OCI-LY3 (cell line): ENCODE measurements around the gene WNT6.

Experiments
- H2AFZ ChIP-seq: fragments of 200-600, 300-600 bp; shearing (Covaris generic); 2 replicates; pipeline ENCODE4 v1.6.0; 2014; ENCODE audit warnings: antibody characterized with exemption, low read depth, low read length
- H3K27ac ChIP-seq: fragments of 200-600, 300-600 bp; sonication (generic); 2 replicates; pipeline ENCODE4 v1.5.1; 2014; ENCODE audit warnings: mild to moderate bottlenecking, low read length, moderate library complexity, mixed read lengths
- H3K27me3 ChIP-seq: fragments of 200-600, 300-600 bp; sonication (generic); 2 replicates; pipeline ENCODE4 v1.6.1; 2014; ENCODE audit warnings: low read depth, low read length, mixed read lengths
- H3K36me3 ChIP-seq: fragments of 200-600, 300-600 bp; sonication (generic); replicated peaks from 2 replicates; pipeline ENCODE3; 2014; ENCODE audit warnings: low read depth, low read length, mixed read lengths
- H3K4me1 ChIP-seq: fragments of 300-600, 200-600 bp; sonication (generic); 2 replicates; pipeline ENCODE4 v1.6.1; 2014; ENCODE audit warnings: low read length, mixed read lengths
- H3K4me2 ChIP-seq: fragments of 200-600, 300-600 bp; sonication (generic); 2 replicates; pipeline ENCODE4 v1.6.1; 2014; ENCODE audit warnings: low read length, mixed read lengths
- H3K4me3 ChIP-seq: fragments of 300-600, 200-600 bp; sonication (generic); 2 replicates; pipeline ENCODE4 v1.5.1; 2014; ENCODE audit warnings: antibody characterized with exemption, mild to moderate bottlenecking, low read length, moderate library complexity
- H3K79me2 ChIP-seq: fragments of 300-600, 200-600 bp; shearing (Covaris generic); 2 replicates; pipeline ENCODE4 v1.6.1; 2014; ENCODE audit warnings: mild to moderate bottlenecking, low read length, mixed read lengths
- H3K9ac ChIP-seq: fragments of 300-600, 200-600 bp; shearing (Covaris generic); 2 replicates; pipeline ENCODE4 v1.6.0; 2014; ENCODE audit warnings: mild to moderate bottlenecking, low read length, moderate library complexity
- H3K9me3 ChIP-seq: fragments of 200-600, 300-600 bp; shearing (Covaris generic); 2 replicates; pipeline ENCODE4 v1.6.1; 2014; ENCODE audit warnings: low read length, mixed read lengths; ENCODE audit not compliant: insufficient read depth
- H4K20me1 ChIP-seq: fragments of 200-600, 300-600 bp; sonication (generic); 2 replicates; pipeline ENCODE4 v1.6.1; 2016; ENCODE audit warnings: low read length, mixed read lengths; ENCODE audit not compliant: insufficient read depth
- CTCF ChIP-seq: fragments of 200-600, 300-600 bp; sonication (generic); IDR thresholded peaks from 2 replicates; pipeline ENCODE4 v1.5.1; 2014; ENCODE audit warnings: antibody characterized with exemption, low read length, low read depth
- EZH2phosphoT487 ChIP-seq: fragments of 200-600 bp; shearing (Covaris generic); IDR thresholded peaks from 2 replicates; pipeline ENCODE4 v1.6.1; 2018; ENCODE audit warnings: antibody characterized with exemption, mixed run types, low read depth

Gene WNT6

GRCh38 chr2:218872645-218873358 is 13.2 kb downstream of the WNT6 start:
- no peak for TF ChIP-seq EZH2phosphoT487
- Histone ChIP-seq H3K27ac (no peak overlapping the region), H3K4me3 (peak overlapping the region; percentile 93), H4K20me1 (no peaks in the 10 kb centered on the region), H3K36me3 (peaks cover 4% of the 10 kb centered on the region), H3K27me3 (no peaks in the 10 kb centered on the region), H3K4me2 (peak overlapping the region; percentile 100), H3K9me3 (no peaks in the 10 kb centered on the region), H3K4me1 (peaks cover 40% of the 10 kb centered on the region), H2AFZ (no peak overlapping the region), H3K79me2 (peaks cover 11% of the 10 kb centered on the region), H3K9ac (peak overlapping the region; percentile 87; the same call in 1 of the 2 replicates)

- no peak overlapping the region for H3K9ac ChIP-seq
- H3K4me2 ChIP-seq, result no peak overlapping the region
- H3K36me3 ChIP-seq, result peaks cover 4% of the 10 kb centered on the region
- H3K27ac ChIP-seq, result no peak overlapping the region
- H3K9me3 ChIP-seq, result no peaks in the 10 kb centered on the region
- no peaks in the 10 kb centered on the region for H3K27me3 ChIP-seq
- H3K4me1 ChIP-seq, result peaks cover 40% of the 10 kb centered on the region
- H3K79me2 ChIP-seq, result peaks cover 13% of the 10 kb centered on the region
- H4K20me1 ChIP-seq, result no peaks in the 10 kb centered on the region
- no peak overlapping the region for H3K4me3 ChIP-seq
- H2AFZ ChIP-seq, result no peak overlapping the region
- TF ChIP-seq EZH2phosphoT487 (no peak), CTCF (no peak)
Measured at GRCh38 chr2:218873359-218874194, 14.0 kb downstream of the WNT6 start.

- Histone ChIP-seq H3K4me2 (no peak overlapping the region), H3K4me3 (no peak overlapping the region), H4K20me1 (no peaks in the 10 kb centered on the region), H3K9me3 (no peaks in the 10 kb centered on the region), H3K36me3 (peaks cover 4% of the 10 kb centered on the region), H3K27ac (no peak overlapping the region), H3K9ac (no peak overlapping the region), H3K27me3 (no peaks in the 10 kb centered on the region), H3K4me1 (peaks cover 49% of the 10 kb centered on the region), H3K79me2 (peaks cover 19% of the 10 kb centered on the region), H2AFZ (no peak overlapping the region)
- TF ChIP-seq CTCF (no peak), EZH2phosphoT487 (no peak)
Measured at GRCh38 chr2:218875692-218876246, 16.2 kb downstream of the WNT6 start.

GRCh38 chr2:218876562-218877219 is 17.1 kb downstream of the WNT6 start:
- H3K9ac ChIP-seq, result no peak overlapping the region
- H3K27ac ChIP-seq, result peak overlapping the region; percentile 10; the same call in 1 of the 2 replicates
- H3K36me3 ChIP-seq, result peaks cover 9% of the 10 kb centered on the region
- H3K4me3 ChIP-seq, result no peak overlapping the region
- no peaks in the 10 kb centered on the region for H3K9me3 ChIP-seq
- TF ChIP-seq CTCF (peak; percentile 85), EZH2phosphoT487 (no peak)
- H3K4me2 ChIP-seq, result peak overlapping the region; percentile 95
- no peaks in the 10 kb centered on the region for H4K20me1 ChIP-seq
- peaks cover 46% of the 10 kb centered on the region for H3K4me1 ChIP-seq
- H3K79me2 ChIP-seq, result peaks cover 26% of the 10 kb centered on the region
- no peaks in the 10 kb centered on the region for H3K27me3 ChIP-seq
- no peak overlapping the region for H2AFZ ChIP-seq
